Measurements from ENCODE around the gene STARD3.

STARD3 gene

DNA sequence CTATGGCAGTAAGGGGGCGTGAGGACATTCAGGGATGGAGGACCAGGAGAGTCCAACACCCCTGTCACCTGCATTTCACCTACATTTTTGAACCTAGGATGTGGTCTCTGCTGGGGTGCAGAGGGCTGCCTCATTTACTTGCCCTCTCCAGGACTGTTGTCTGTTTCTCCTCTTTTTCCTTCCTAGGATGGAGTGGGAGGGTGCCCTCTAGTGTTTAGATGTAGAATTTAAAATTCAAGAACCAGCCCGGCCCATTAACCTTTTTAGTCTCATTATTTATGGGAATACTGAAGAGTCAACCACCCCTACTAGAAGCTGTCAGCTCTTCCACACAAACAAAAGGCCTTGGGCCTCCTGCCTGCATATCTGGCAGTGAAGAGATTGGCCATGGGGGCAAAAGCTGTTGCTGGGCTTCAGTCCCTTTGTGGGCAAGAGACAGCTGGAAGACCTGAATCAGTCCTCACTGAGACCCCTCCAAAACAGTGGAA is 2.5 kb upstream of the STARD3 start:
- Histone ChIP-seq H3K27me3 (ENCODE audit: low read depth, low read length) (no peaks in the 10 kb centered on the region), H3K9me3 (ENCODE audit: control insufficient read depth in 1 of 2, low read length in 2 of 2) (no peaks in the 10 kb centered on the region), H3K4me3 (ENCODE audit: low read depth in 1 of 2, low read length in 2 of 2) (no peak overlapping the region), H3K4me1 (ENCODE audit: control insufficient read depth in 1 of 2, insufficient read depth in 2 of 2, low read length in 2 of 2) (peaks cover 5 to 38% of the 10 kb centered on the region in 2 donors), H3K36me3 (ENCODE audit: control insufficient read depth in 1 of 2, insufficient read depth in 2 of 2, low read length in 2 of 2) (no peaks in the 10 kb centered on the region), H3K27ac (ENCODE audit: low read length) (no peak overlapping the region)

DNA sequence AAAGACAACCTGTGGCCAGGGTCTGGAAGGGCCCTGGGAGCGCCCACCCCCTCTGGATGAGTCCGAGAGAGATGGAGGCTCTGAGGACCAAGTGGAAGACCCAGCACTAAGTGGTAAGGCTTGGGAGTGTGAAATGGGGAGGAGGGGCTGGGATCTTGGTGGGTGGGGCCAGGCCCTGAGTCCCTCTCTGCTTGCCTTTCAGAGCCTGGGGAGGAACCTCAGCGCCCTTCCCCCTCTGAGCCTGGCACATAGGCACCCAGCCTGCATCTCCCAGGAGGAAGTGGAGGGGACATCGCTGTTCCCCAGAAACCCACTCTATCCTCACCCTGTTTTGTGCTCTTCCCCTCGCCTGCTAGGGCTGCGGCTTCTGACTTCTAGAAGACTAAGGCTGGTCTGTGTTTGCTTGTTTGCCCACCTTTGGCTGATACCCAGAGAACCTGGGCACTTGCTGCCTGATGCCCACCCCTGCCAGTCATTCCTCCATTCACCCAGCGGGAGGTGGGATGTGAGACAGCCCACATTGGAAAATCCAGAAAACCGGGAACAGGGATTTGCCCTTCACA is 1.2 kb upstream of the STARD3 start:
- Histone ChIP-seq H3K4me1 (ENCODE audit: control insufficient read depth in 1 of 2, insufficient read depth in 2 of 2, low read length in 2 of 2) (peaks cover 10 to 49% of the 10 kb centered on the region in 2 donors), H3K4me3 (ENCODE audit: low read depth in 1 of 2, low read length in 2 of 2) (no peak overlapping the region), H3K27me3 (ENCODE audit: low read depth, low read length) (no peaks in the 10 kb centered on the region), H3K36me3 (ENCODE audit: control insufficient read depth in 1 of 2, insufficient read depth in 2 of 2, low read length in 2 of 2) (no peaks in the 10 kb centered on the region), H3K27ac (ENCODE audit: low read length) (no peak overlapping the region), H3K9me3 (ENCODE audit: control insufficient read depth in 1 of 2, low read length in 2 of 2) (no peaks in the 10 kb centered on the region)

DNA sequence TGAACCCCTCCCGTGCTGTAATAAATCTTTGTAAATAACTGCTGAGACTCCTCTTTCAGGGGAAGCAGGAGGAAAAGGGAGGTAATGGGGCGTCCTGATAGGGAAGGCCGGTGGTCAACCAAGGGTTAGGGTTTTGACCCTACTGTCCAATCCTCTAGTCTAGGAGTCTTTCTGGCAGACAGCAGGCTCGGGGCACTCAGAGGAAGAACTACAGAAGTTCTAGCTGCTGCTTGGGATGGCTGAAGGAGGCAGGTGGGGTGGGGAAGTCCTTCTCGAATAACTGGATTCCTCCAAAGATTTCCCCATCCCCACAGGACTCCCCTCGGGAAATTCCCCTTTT is 387 bp upstream of the STARD3 start:
- peaks cover 10 to 53% of the 10 kb centered on the region in 2 donors for H3K4me1 ChIP-seq (ENCODE audit: control insufficient read depth in 1 of 2, insufficient read depth in 2 of 2, low read length in 2 of 2)
- H3K36me3 ChIP-seq (ENCODE audit: control insufficient read depth in 1 of 2, insufficient read depth in 2 of 2, low read length in 2 of 2): no peaks in the 10 kb centered on the region

DNA sequence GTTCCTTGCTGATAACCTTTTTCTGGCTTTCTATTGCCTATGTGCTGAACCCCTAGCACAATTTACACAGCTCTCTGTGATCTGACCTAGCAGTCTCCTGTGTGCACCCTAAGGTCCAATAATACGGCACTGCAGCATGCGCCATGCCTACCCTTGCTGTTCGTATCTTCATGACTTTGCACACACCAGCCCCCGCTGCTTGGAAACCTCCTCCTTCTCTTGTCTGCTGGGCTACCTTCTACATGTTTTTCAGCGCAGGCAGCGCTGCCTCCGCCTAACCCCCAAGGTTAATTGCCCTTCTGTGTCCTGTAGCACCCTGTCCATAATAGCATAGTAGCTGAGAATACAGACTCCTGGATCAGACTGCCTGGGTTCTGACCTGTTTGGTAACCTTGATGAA is 1.4 kb downstream of the STARD3 start:
- H3K27ac ChIP-seq (ENCODE audit: low read length): no peak overlapping the region
- H3K36me3 ChIP-seq (ENCODE audit: control insufficient read depth in 1 of 2, insufficient read depth in 2 of 2, low read length in 2 of 2): no peaks in the 10 kb centered on the region
- no peaks in the 10 kb centered on the region for H3K27me3 ChIP-seq (ENCODE audit: low read depth, low read length)
- peak overlapping the region; percentile 73 to 91 for H3K4me3 ChIP-seq (ENCODE audit: low read depth in 1 of 2, low read length in 2 of 2)
- H3K4me1 ChIP-seq (ENCODE audit: control insufficient read depth in 1 of 2, insufficient read depth in 2 of 2, low read length in 2 of 2): peaks cover 10 to 53% of the 10 kb centered on the region in 2 donors
- H3K9me3 ChIP-seq (ENCODE audit: control insufficient read depth in 1 of 2, low read length in 2 of 2): no peaks in the 10 kb centered on the region

More for the DNA sequence above, 387 bp upstream of the STARD3 start:
- H3K4me3 ChIP-seq (ENCODE audit: low read depth in 1 of 2, low read length in 2 of 2): peak overlapping the region; percentile 73 to 91
- no peaks in the 10 kb centered on the region for H3K9me3 ChIP-seq (ENCODE audit: control insufficient read depth in 1 of 2, low read length in 2 of 2)
- H3K27ac ChIP-seq (ENCODE audit: low read length): peak overlapping the region; percentile 92
- H3K27me3 ChIP-seq (ENCODE audit: low read depth, low read length): no peaks in the 10 kb centered on the region

DNA sequence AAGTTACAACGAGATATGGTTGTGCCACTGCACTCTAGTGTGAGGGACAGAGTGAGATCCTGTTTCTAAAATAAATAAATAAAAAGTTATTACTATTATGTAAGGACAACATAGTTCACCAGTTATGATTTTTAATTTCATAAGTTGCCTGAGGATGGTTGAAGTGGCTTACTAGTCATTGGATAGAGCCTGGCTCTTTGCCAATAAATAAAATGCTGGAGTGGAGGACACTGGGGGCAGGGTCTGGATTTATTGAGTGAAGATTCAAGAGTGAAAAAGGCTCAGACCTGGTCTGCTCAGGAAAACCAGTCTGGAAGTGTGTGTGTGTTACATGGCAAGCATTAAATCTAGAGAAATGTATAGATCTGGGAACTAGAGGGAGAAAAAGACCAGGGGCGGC is 2.1 kb downstream of the STARD3 start:
- H3K27me3 ChIP-seq (ENCODE audit: low read depth, low read length): no peaks in the 10 kb centered on the region
- H3K4me1 ChIP-seq (ENCODE audit: control insufficient read depth in 1 of 2, insufficient read depth in 2 of 2, low read length in 2 of 2): peaks cover 10 to 53% of the 10 kb centered on the region in 2 donors
- H3K36me3 ChIP-seq (ENCODE audit: control insufficient read depth in 1 of 2, insufficient read depth in 2 of 2, low read length in 2 of 2): no peaks in the 10 kb centered on the region
- H3K9me3 ChIP-seq (ENCODE audit: control insufficient read depth in 1 of 2, low read length in 2 of 2): no peaks in the 10 kb centered on the region
- H3K27ac ChIP-seq (ENCODE audit: low read length): no peak overlapping the region
- H3K4me3 ChIP-seq (ENCODE audit: low read depth in 1 of 2, low read length in 2 of 2): no peak overlapping the region

DNA sequence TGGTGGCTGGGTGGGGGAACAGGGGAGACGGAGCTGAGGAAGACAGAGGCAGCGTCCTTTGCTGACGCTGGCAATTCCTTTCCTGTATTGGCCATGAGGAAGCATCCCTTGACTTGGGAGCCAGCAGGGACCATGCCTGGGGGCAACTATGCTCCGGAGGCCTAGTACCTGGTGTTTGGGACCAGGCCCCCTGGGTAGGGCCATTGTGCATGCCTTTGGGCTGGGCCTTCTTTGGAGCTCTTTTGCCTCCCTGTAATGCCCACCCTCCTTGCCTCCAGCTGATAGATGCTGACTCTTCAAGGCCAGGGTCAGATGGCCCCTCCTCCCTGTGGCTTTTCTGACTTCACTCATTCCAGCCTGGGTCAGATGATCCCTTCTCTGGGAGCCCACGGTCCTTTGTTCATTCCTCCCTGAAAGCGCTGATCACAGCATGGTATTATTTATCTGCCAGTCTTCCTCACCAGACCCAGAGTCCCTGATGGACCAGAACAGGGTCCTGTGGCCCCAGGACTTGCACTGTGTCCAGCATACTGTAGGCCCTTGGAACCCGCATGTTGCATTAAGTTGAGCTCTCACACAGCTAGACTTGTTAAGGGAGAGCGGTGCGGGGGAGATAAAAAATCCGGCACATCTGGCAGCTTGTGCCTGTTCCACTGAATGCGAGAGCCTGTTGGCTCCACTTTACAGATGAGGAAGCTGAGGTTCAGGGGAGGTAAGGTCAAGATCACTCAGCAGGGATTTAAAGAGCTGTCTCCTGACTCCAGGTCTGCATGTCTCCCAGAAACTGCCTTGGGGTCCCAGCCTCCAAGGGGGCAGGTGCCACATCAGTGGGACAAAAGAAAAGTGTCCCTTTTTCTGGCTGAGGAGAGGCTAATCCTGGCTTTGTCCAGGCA is 2.9 kb downstream of the STARD3 start:
- H3K4me3 ChIP-seq (ENCODE audit: low read depth in 1 of 2, low read length in 2 of 2): no peak overlapping the region
- H3K36me3 ChIP-seq (ENCODE audit: control insufficient read depth in 1 of 2, insufficient read depth in 2 of 2, low read length in 2 of 2): no peaks in the 10 kb centered on the region
- H3K27me3 ChIP-seq (ENCODE audit: low read depth, low read length): no peaks in the 10 kb centered on the region
- H3K27ac ChIP-seq (ENCODE audit: low read length): no peak overlapping the region
- no peaks in the 10 kb centered on the region for H3K9me3 ChIP-seq (ENCODE audit: control insufficient read depth in 1 of 2, low read length in 2 of 2)
- peaks cover 10 to 46% of the 10 kb centered on the region in 2 donors for H3K4me1 ChIP-seq (ENCODE audit: control insufficient read depth in 1 of 2, insufficient read depth in 2 of 2, low read length in 2 of 2)

DNA sequence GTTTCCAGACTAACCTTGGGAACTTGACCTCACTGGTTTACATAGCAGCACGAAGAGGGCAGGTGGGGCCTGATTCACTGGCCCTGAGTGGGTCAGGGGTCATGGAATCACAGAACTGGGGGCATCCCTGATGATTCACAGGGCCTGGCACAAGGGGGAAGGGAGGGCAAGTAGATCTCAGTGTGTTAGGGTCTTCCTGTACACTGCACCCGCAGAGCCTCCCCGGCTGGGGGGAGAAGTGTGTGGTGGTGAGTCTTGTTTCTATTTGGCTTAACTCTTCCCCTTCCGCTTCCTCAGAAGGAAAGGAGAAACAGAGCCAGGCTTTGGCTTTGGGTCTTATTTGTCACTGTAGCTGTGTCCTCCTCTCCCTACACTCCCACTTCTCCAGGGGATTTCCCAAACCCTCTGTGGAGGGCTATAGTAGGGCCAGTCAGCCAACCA is 3.7 kb downstream of the STARD3 start:
- no peak overlapping the region for H3K27ac ChIP-seq (ENCODE audit: low read length)
- H3K36me3 ChIP-seq (ENCODE audit: control insufficient read depth in 1 of 2, insufficient read depth in 2 of 2, low read length in 2 of 2): no peaks in the 10 kb centered on the region
- H3K4me3 ChIP-seq (ENCODE audit: low read depth in 1 of 2, low read length in 2 of 2): no peak overlapping the region
- H3K4me1 ChIP-seq (ENCODE audit: control insufficient read depth in 1 of 2, insufficient read depth in 2 of 2, low read length in 2 of 2): peaks cover 10 to 46% of the 10 kb centered on the region in 2 donors
- no peaks in the 10 kb centered on the region for H3K9me3 ChIP-seq (ENCODE audit: control insufficient read depth in 1 of 2, low read length in 2 of 2)
- H3K27me3 ChIP-seq (ENCODE audit: low read depth, low read length): no peaks in the 10 kb centered on the region

DNA sequence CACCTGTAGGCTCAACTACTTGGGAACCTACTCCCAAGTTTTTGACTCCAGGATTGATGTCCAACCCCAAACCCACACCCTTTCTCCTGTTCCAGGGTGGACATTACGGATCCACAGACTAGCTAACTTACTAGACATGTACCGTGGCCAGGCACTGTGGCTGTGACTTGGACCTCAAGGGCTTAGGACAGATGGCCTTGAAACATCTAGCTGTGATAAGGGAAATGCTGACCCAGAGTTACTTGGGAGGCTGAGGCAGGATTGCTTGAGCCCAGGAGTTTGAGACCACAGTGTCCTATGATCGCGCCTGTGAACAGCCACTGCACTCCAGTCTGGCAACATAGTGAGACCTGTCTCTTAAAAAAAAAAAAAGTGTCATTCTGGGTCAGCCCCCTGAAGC is 4.2 kb downstream of the STARD3 start:
- H3K36me3 ChIP-seq (ENCODE audit: control insufficient read depth in 1 of 2, insufficient read depth in 2 of 2, low read length in 2 of 2): no peaks in the 10 kb centered on the region
- H3K9me3 ChIP-seq (ENCODE audit: control insufficient read depth in 1 of 2, low read length in 2 of 2): no peaks in the 10 kb centered on the region

DNA sequence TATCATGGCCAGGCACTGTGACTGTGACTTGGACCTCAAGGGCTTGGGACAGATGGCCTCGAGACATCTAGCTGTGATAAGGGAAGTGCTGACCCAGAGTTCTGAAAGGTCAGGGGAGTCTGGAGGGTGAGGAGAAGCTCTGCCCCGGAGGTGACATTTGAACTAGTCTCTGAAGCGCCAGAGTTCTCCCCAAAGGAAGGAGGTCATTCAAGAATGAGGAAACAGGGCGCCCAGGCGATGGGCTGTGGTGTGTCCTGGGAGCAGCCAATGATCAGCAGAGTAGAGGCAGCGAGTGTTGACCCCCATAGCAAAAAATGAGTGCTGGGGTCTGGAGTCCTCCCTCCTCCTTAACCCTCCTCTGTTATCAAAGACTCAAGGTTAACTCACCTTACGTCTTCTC is 4.9 kb downstream of the STARD3 start:
- H3K4me1 ChIP-seq (ENCODE audit: control insufficient read depth in 1 of 2, insufficient read depth in 2 of 2, low read length in 2 of 2): peaks cover 6 to 35% of the 10 kb centered on the region in 2 donors
- no peaks in the 10 kb centered on the region for H3K36me3 ChIP-seq (ENCODE audit: control insufficient read depth in 1 of 2, insufficient read depth in 2 of 2, low read length in 2 of 2)
- H3K27me3 ChIP-seq (ENCODE audit: low read depth, low read length): no peaks in the 10 kb centered on the region
- H3K4me3 ChIP-seq (ENCODE audit: low read depth in 1 of 2, low read length in 2 of 2): no peak overlapping the region
- no peaks in the 10 kb centered on the region for H3K9me3 ChIP-seq (ENCODE audit: control insufficient read depth in 1 of 2, low read length in 2 of 2)
- H3K27ac ChIP-seq (ENCODE audit: low read length): no peak overlapping the region

More for the DNA sequence above, 4.2 kb downstream of the STARD3 start:
- Histone ChIP-seq H3K4me1 (ENCODE audit: control insufficient read depth in 1 of 2, insufficient read depth in 2 of 2, low read length in 2 of 2) (peaks cover 10 to 41% of the 10 kb centered on the region in 2 donors), H3K27me3 (ENCODE audit: low read depth, low read length) (no peaks in the 10 kb centered on the region), H3K27ac (ENCODE audit: low read length) (no peak overlapping the region), H3K4me3 (ENCODE audit: low read depth in 1 of 2, low read length in 2 of 2) (no peak overlapping the region)

DNA sequence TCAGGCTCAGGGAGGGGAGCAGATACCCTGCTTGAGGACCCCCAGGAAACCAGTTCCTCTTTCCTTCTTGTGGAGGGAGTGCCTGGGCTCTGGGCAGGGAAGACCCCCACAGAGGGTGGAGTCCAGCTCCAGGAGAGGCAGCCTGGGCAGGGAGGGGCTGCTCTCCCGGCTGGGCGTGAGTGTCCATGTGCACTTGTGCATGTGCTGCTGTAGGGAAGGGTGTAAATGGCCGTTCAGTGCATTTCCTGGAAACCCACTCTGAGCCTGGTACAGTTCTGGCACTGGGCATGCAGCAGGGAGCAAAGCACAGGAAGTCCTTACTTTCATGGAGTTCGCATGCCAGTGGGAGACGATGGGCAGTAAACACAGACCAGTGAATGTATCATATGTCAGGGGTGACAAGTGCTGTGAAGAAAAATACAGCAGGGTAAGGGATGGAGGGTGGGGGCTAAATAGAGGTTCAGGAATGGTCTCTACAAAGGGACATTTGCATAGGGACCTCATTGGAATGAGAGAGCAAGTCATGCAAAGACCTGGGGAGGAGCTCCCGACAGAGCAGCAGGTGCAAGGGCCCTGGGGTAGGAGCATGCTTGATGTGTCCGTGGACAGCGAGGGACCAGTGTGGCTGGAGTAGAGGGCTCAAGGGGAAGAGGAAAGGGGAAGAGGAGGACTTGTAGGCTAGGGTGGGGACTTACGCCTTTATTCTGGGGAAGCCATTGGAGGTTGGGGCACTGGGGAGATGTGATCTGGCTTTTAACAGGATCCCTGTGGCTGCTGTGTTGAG is 5.5 kb downstream of the STARD3 start:
- H3K36me3 ChIP-seq (ENCODE audit: control insufficient read depth in 1 of 2, insufficient read depth in 2 of 2, low read length in 2 of 2): no peaks in the 10 kb centered on the region
- peaks cover 6 to 34% of the 10 kb centered on the region in 2 donors for H3K4me1 ChIP-seq (ENCODE audit: control insufficient read depth in 1 of 2, insufficient read depth in 2 of 2, low read length in 2 of 2)
- H3K27ac ChIP-seq (ENCODE audit: low read length): no peak overlapping the region
- H3K9me3 ChIP-seq (ENCODE audit: control insufficient read depth in 1 of 2, low read length in 2 of 2): no peaks in the 10 kb centered on the region
- H3K27me3 ChIP-seq (ENCODE audit: low read depth, low read length): no peaks in the 10 kb centered on the region
- H3K4me3 ChIP-seq (ENCODE audit: low read depth in 1 of 2, low read length in 2 of 2): no peak overlapping the region

DNA sequence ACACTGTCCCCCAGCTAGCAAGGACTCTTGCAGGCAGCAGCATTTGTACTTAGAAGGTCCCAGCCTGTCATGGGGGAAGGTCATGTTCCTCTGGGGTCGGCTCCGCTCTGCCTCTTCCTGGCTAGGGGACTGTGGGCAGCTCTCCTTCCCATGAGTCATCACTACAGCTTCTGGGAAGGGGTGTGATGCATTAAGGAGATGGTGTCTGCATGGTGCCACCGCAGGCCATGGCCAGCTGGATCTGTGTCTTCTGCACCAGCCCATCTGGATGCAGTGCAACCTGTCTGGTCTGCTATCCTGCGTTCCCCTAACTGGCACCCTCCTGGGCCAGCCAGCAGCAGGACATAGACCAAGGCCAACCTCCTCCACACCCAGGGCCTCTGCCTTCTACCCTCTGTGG is 6.3 kb downstream of the STARD3 start:
- Histone ChIP-seq H3K4me3 (ENCODE audit: low read depth in 1 of 2, low read length in 2 of 2) (no peak overlapping the region), H3K36me3 (ENCODE audit: control insufficient read depth in 1 of 2, insufficient read depth in 2 of 2, low read length in 2 of 2) (no peaks in the 10 kb centered on the region), H3K27ac (ENCODE audit: low read length) (no peak overlapping the region), H3K4me1 (ENCODE audit: control insufficient read depth in 1 of 2, insufficient read depth in 2 of 2, low read length in 2 of 2) (peaks cover 6 to 26% of the 10 kb centered on the region in 2 donors), H3K27me3 (ENCODE audit: low read depth, low read length) (no peaks in the 10 kb centered on the region), H3K9me3 (ENCODE audit: control insufficient read depth in 1 of 2, low read length in 2 of 2) (no peaks in the 10 kb centered on the region)

Measured in muscle layer of duodenum (tissue), 2 donors.